ENCODE measurements around the gene NRG2.

NRG2 gene

GRCh38 chr5:140013536-140013935 is 29.6 kb downstream of the NRG2 start:
- no peak for DNase-seq

- no peak for DNase-seq
Measured at GRCh38 chr5:140012443-140012842, 30.7 kb downstream of the NRG2 start.

GRCh38 chr5:140011297-140011802 is 31.7 kb downstream of the NRG2 start:
- DNase-seq: no peak

- DNase-seq: no peak
Measured at GRCh38 chr5:140010798-140011197, 32.3 kb downstream of the NRG2 start.

GRCh38 chr5:140007311-140007710 is 35.8 kb downstream of the NRG2 start:
- DNase-seq: no peak

DNA sequence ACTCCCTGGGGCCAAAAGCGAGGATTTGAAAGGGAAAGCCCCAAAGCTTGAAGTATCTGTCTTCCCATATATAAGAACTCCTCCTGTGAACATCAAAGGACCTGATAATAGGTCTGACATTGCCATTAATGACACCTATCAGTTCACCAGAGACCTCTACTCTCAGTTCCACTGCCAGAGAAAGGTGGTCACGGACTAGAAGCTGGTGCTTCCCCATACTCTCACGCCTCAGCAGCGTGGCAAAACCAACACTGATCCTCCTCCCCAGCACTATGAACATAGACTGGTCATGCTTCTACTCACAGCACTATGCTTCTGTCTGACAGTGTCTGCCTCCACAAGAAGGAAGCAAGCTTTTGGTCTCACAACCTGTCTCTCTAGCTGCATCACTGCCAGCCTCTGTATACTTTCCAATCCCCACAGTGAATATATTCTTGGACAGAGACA is 37.9 kb downstream of the NRG2 start:
- no peak for DNase-seq

DNA sequence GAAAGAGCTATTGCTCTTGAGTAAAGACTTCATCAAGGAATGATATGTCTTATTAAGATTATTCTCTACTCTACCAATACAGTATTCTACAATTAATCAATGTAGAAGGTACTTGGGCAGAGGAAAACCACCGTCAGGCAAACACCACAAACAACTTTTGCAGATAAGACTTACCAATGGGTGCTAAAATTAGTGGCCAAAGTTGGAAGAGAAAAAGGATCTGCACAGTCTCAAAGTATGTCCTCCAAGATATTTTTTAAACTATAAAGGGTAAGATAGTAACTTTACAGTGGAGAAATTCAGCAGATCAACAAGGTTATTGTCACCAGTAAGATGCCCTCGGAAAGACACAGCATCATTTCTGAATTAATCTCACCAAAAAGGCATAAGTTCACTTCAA is 38.9 kb downstream of the NRG2 start:
- DNase-seq: no peak

DNA sequence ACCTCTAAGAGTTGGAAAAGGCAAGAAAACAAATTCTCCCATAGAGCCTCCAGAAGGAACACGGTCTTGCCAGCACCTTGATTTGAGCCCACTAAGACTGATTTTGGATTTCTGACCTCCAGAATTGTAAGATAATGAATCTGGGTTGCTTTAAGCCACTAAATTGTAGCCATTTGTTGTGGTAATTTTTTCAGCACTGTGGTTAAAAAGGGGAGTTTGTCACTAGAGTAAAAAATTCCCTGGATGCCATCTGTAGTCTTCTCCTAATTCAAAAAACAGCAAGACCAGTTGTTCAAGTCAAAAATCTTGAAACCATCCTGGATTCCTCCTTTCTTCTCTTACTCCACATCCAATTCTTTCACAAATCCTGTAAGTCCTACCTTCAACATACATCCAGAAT is 39.6 kb downstream of the NRG2 start:
- no peak for DNase-seq

- DNase-seq: peak in 32 of 56 donors; percentile 5 to 72 (median 28)
Measured at GRCh38 chr5:140000332-140000731, 42.8 kb downstream of the NRG2 start.

- no peak for DNase-seq
Measured at GRCh38 chr5:139998837-139999236, 44.3 kb downstream of the NRG2 start.

DNA sequence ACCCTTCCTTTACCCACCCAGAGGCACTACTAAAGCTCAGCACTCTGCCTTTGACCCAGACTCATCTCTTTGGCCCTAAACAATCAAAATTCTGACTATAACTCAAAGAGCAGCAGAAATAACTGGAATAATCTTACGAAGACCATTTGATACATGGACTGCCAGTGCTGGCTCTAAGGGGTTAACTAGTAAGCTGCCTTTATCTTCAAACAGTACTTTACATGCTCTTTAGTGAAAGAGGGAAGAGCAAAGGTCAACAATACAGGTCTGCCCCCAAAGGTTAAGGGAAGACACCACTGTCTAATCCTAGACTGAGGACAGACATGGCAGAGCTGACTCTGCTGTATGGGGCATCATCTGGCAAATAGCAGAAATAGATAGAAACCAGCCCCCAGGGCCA is 45.8 kb downstream of the NRG2 start:
- no peak for DNase-seq

DNA sequence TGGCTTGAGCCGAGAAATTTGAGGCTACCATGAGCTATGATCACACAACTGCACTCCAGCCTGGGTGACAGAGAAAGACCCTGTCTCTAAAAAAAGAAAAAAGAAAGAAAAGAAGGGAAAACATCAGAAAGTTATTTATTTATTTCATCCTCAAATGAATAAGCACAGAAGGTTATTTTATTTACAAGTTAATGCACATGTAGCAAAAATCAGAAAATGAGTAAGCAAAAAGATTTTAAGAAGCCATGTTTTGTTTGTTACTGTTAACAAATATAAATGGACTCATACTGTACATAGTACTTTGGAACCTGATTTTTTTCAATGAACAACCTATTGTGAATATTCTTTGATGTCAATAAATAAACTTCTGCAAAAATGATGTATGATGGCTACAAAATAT is 47.2 kb downstream of the NRG2 start:
- no peak for DNase-seq

DNA sequence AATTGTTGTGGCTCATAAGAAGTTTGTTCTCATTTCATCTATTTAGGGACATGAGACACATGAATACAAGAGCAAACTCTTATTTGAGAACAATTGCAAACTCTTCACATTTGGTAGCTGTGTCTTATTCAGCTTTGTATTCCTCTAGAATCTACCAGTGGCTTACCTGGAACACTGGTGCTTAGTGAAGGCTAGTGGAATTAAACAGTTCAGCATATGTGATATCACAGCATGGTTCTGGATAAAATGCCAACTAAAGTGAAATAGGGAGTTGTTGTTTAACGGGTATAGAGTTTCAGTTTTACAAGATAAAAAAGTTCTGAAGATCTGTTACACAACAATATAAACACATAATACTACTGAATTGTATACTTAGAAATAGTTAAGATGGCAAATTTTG is 48.9 kb downstream of the NRG2 start:
- no peak for DNase-seq

DNA sequence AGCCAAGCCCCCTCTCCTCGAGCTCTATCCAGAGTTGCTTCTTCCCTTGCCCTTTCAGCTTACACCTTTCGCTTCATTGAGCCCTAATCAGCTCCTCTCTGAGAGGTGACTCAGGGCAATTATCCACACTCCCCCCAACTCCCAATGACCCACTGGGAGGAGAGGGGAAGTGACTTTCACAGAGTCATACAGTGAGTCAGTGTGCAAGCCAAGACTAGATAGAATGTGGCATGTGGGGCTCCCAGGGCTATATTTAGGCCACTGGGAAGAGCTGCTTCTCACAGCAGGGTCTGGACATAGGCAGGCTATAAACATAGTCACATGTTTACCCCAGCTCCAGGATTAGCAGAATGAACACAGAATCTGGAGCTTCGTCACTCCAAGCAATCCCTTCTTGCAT is 57.4 kb downstream of the NRG2 start:
- no peak for DNase-seq

DNA sequence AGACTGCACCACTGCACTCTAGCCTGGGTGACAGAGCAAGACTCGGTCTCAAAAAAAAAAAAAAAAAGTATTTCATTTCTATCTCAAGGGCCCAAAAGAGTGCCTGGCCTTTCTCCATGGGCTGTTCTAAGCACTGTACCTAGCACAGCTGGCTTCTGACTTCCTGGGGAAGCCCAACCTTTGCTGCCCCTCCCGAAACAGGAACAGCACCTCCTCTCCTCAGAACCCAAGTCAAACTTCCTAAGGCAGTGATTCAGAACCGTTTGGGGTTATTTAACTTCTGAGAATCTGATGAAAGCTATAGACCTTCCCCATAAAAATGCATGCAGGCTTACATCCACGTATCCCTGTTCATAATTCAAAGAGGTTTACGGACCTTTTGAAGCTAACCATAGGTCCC is 57.8 kb downstream of the NRG2 start:
- no peak for DNase-seq

- no peak for DNase-seq
Measured at GRCh38 chr5:139984816-139985215, 58.3 kb downstream of the NRG2 start.

GRCh38 chr5:139982975-139983240 is 60.2 kb downstream of the NRG2 start:
- no peak for DNase-seq

DNA sequence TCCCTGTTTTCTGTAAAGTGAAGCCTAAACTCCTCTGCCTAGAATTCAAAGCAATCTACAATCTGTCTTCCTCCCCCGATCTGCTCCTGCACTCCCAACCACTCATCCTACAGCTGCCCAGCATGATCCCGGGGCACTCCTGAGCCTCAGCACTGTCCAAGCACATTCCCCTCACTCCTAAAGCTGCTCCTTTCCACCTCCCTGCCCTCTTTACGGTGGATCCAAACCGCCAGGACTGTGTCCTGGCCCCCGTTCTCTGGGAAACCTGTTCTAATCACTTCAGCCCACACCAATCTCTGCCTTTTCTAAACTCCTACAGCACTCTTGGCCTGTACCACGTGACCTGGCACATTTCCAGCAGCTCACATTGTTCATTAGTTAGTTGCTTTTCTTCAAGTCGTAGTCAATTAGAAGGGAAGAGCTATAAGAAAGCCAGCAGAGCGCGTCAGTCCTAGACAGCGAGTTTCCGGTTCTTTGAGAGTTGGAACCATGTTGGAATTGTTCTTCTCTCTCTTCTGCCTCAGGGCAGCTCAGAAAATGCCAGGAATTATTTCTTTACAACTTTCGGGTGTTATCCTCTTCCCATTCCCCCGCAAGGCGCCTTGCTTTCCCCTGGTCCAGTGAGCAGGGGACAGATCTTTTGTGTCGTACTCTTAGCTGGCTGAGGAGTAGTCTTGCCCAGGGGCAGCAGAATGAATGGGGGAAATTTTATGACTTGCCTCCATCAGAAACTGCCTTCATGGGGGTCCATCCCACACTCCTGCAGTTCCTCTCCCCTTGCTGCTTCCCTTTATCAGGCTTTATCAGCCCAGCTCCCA is 60.7 kb downstream of the NRG2 start:
- peak in 40 of 56 donors; percentile 12 to 92 (median 56) for DNase-seq

GRCh38 chr5:139980765-139981164 is 62.3 kb downstream of the NRG2 start:
- no peak for DNase-seq

DNA sequence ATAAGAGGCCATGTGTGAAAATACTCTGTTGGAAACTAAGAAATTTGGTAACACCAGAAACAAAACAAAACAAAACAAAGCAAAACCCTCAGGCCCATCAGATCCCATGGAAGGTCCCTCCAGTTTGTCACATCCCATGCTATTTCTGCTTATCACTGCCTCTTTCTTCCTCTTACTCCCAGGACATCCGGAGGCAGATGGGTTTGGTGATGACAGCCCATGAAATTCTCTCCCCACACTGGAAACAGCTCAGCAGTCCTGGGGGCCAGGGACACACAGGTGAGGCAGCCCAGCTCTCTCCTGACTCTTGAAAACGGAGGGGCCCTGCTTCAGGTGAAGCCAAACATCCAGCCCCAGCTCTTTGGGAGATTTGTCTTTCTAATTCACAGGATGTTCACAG is 63.2 kb downstream of the NRG2 start:
- DNase-seq: no peak

- no peak for DNase-seq
Measured at GRCh38 chr5:139979518-139979917, 63.6 kb downstream of the NRG2 start.

DNA sequence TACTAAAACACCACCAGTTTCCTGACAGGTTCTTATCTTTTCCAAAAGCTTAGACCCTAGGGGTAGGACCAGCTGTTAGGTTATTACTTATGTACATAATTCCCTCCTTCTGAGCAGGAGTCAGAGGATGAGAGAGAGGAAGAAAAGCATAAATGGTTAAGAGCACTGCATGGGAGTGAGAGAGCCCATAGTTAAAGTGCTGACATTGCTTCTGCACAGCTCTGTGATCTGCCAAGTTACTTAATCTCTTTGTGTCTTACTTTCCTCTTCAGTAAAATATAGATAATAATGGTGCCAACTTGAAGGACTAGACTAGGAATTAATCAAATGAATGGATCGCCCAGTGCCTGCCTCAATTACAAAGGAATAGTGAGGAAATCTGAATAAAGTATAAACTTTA is 66.4 kb downstream of the NRG2 start:
- DNase-seq: no peak

DNA sequence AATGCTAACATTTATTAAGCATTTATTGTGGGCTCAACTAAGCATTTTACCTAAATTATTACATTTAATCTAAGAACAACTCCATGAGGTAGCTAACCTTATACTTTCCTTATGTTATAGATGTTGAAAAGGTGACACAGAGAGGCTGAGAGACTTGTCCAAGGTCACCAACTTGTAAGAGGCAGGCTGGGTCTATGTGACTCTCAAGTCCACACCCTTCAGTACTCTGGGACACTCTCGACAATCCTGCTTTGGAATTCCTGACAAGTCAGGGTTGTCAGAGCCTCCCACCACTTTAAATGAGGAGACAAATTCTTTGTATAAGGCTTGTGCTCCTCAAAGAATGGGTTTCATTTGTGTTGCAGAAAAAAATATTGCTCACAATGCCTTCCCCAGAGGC is 67.2 kb downstream of the NRG2 start:
- DNase-seq: no peak

GRCh38 chr5:139975306-139975705 is 67.8 kb downstream of the NRG2 start:
- no peak for DNase-seq
